WTC11 (cell line): ENCODE measurements around the gene TREH. TPM values are rescaled to one million over a fixed set of nuclear protein-coding genes. Genes with fewer than 3 reads are reported as not detected.

Experiments used
- ATAC-seq: fragments of 200-7000 bp; cut with Tn5 transposase; 2 replicates; pipeline ENCODE4 v1.10.0; 2021; ENCODE audit warnings: mild to moderate bottlenecking, moderate library complexity
- CTCF ChIA-PET: fragments of 300-600 bp; sonication (Branson Sonifier 250); formaldehyde crosslinking; loops from one replicate; lab custom pipeline; 2021; ENCODE audit warnings: antibody characterized with exemption; lab: Charles Lee
- POLR2A ChIA-PET: fragments of 350-600 bp; sonication (Branson Sonifier 250); formaldehyde crosslinking; loops from one replicate; lab custom pipeline; 2021; ENCODE audit warnings: antibody characterized with exemption; lab: Charles Lee
- DNase-seq: peaks from one replicate; pipeline ENCODE4 v3.0.0; 2021; ENCODE audit warnings: low spot score
- H3K27ac Mint-ChIP-seq: 2 replicates; pipeline ENCODE4 v1.8.0; 2021; ENCODE audit warnings: mixed read lengths
- H3K27me3 Mint-ChIP-seq: 2 replicates; pipeline ENCODE4 v1.8.0; 2021; ENCODE audit warnings: low read depth, mild to moderate bottlenecking, moderate library complexity, mixed read lengths
- H3K36me3 Mint-ChIP-seq: 2 replicates; pipeline ENCODE4 v1.8.0; 2021; ENCODE audit warnings: mixed read lengths
- H3K4me1 Mint-ChIP-seq: 2 replicates; pipeline ENCODE4 v1.8.0; 2022; ENCODE audit warnings: mixed read lengths
- H3K4me3 Mint-ChIP-seq: 2 replicates; pipeline ENCODE4 v1.8.0; 2021; ENCODE audit warnings: mild to moderate bottlenecking, moderate library complexity, mixed read lengths
- H3K9me3 Mint-ChIP-seq: 2 replicates; pipeline ENCODE4 v1.8.0; 2021; ENCODE audit warnings: mixed read lengths
- CTCF ChIP-seq: fragments of 200-600 bp; IDR thresholded peaks from 2 replicates; pipeline ENCODE4 v1.8.0; 2022; ENCODE audit warnings: antibody characterized with exemption
- E2F4 ChIP-seq: sonication (generic); formaldehyde crosslinking; IDR thresholded peaks from 2 replicates; pipeline ENCODE4 v1.8.1; 2022; ENCODE audit warnings: low read depth, mild to moderate bottlenecking, moderate library complexity, missing genetic modification reagents, borderline replicate concordance
- GRHL2 ChIP-seq: fragments of 250-450 bp; sonication (Bioruptor Pico); IDR thresholded peaks from 2 replicates; pipeline ENCODE4 v1.8.0; 2022; ENCODE audit warnings: mild to moderate bottlenecking, moderate library complexity; ENCODE audit not compliant: insufficient replicate concordance, severe bottlenecking
- JUN ChIP-seq: sonication (generic); formaldehyde crosslinking; IDR thresholded peaks from 2 replicates; pipeline ENCODE4 v1.8.0; 2023; ENCODE audit warnings: mild to moderate bottlenecking, missing genetic modification reagents
- NFATC4 ChIP-seq: fragments of 250-450 bp; sonication (Bioruptor Pico); IDR thresholded peaks from 2 replicates; pipeline ENCODE4 v1.9.0; 2021; ENCODE audit warnings: mild to moderate bottlenecking
- NFYB ChIP-seq: sonication (generic); formaldehyde crosslinking; conservative IDR thresholded peaks from 2 replicates; pipeline ENCODE4 v1.8.0; 2022; ENCODE audit warnings: low read depth, missing genetic modification reagents
- RELA ChIP-seq: sonication (generic); formaldehyde crosslinking; IDR thresholded peaks from 2 replicates; pipeline ENCODE4 v1.8.1; 2022; ENCODE audit warnings: missing genetic modification reagents, mild to moderate bottlenecking, borderline replicate concordance
- TEAD1 ChIP-seq: sonication (generic); formaldehyde crosslinking; IDR thresholded peaks from 2 replicates; pipeline ENCODE4 v1.8.0; 2022; ENCODE audit warnings: mild to moderate bottlenecking, missing genetic modification reagents
- ZNF219 ChIP-seq: sonication (generic); formaldehyde crosslinking; IDR thresholded peaks from 2 replicates; pipeline ENCODE4 v1.8.0; 2023; ENCODE audit warnings: missing genetic modification reagents, mild to moderate bottlenecking, borderline replicate concordance
- ZNF423 ChIP-seq: fragments of 250-450 bp; sonication (Bioruptor Pico); IDR thresholded peaks from 2 replicates; pipeline ENCODE4 v2.1.2; 2022; ENCODE audit warnings: mild to moderate bottlenecking, moderate library complexity
- ZNF512 ChIP-seq: sonication (generic); formaldehyde crosslinking; IDR thresholded peaks from 2 replicates; pipeline ENCODE4 v1.8.1; 2022; ENCODE audit warnings: missing genetic modification reagents, borderline replicate concordance
- total RNA-seq: library from RNA; stranded (reverse); gene quantifications from 3 replicates; pipeline ENCODE4 v1.2.3, GENCODE V29; 2021
- TF ChIP-seq, protein P1 (sequence below): fragments of 250-450 bp; sonication (Bioruptor Pico); IDR thresholded peaks from 2 replicates; pipeline ENCODE4 v1.9.0; 2021; ENCODE audit warnings: mild to moderate bottlenecking
- TF ChIP-seq, protein P2 (sequence below): sonication (generic); formaldehyde crosslinking; IDR thresholded peaks from 2 replicates; pipeline ENCODE4 v1.8.0; 2023; ENCODE audit warnings: missing genetic modification reagents, mild to moderate bottlenecking, borderline replicate concordance

Gene TREH
- total RNA-seq, 1 experiment from 2014 or later: not detected

- no peak for TF ChIP-seq GRHL2 (CRISPR knock-in tag)
- TF ChIP-seq CTCF: no peak
- TF ChIP-seq NFYB (CRISPR knock-in tag): no peak
- TF ChIP-seq NFATC4 (CRISPR knock-in tag): no peak
Observed at GRCh38 chr11:118699506-118700220, 20.2 kb upstream of the TREH start (continued).

- CTCF ChIA-PET: interaction anchor here (0.8 to 1.9 kb wide), 8 partner anchors 8 to 93 kb away, joined by 3 to 8 read pairs (median 6); partner anchors contain the start of genes DDX6 and TREH
- Mint-ChIP-seq H3K36me3 (peaks cover 15% of the 10 kb centered on the region), H3K9me3 (peaks cover 12% of the 10 kb centered on the region), H3K27ac (0 out of 2 replicates have a peak overlapping the region, but pooled peaks have one; percentile 41), H3K4me3 (no peak overlapping the region), H3K27me3 (peaks cover 12% of the 10 kb centered on the region; the same call in 1 of the 2 replicates), H3K4me1 (peaks cover 28% of the 10 kb centered on the region)
- POLR2A ChIA-PET: interaction anchor here (0.7 to 0.8 kb wide), 2 partner anchors 19 to 71 kb away, joined by 3 read pairs; no protein-coding TSS in a partner anchor
- ATAC-seq (no peak), DNase-seq (no peak)
- TF ChIP-seq RELA: no peak
- TF ChIP-seq ZNF219 (CRISPR knock-in tag): no peak
- no peak for TF ChIP-seq TEAD1 (CRISPR knock-in tag)
- no peak for TF ChIP-seq E2F4 (CRISPR knock-in tag)
- TF ChIP-seq ZNF423 (CRISPR knock-in tag): no peak
Observed at GRCh38 chr11:118697346-118697745, 17.9 kb upstream of the TREH start.

DNA sequence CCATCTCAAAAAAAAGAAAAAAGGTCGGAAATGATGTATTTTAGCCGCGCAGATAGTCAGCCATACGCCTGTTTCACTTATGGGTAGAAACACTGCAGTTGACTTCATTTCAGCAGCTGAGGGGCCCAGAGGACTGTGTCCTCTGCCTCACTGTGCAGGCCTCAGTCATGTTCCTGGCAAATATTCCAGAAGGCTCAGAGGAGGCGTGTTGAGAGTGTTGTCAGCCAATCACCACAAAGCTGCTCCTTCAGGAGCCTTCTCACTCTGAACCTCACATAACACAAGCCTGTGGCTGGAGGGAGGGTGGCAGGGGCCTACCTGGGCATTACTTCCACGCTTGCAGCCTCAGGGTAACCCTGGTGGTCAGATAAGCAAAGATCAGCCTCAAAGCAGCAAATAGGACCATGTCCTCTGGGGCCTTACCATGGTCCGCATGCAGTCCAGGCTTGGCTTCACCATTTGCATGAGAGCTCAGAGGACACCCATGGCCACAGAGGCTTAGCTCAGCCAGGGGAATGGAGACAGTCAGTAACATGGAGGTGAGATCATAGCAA, 17.3 kb upstream of the TREH start:
- ATAC-seq (peak; percentile 72), DNase-seq (no peak)
- Mint-ChIP-seq H3K27ac (peak overlapping the region; percentile 60; the same call in 1 of the 2 replicates), H3K4me3 (no peak overlapping the region), H3K36me3 (peaks cover 12% of the 10 kb centered on the region), H3K4me1 (peaks cover 34% of the 10 kb centered on the region), H3K9me3 (peaks cover 9% of the 10 kb centered on the region), H3K27me3 (peaks cover 12% of the 10 kb centered on the region; the same call in 1 of the 2 replicates)
- CTCF ChIA-PET: interaction anchor here (0.8 to 1.9 kb wide), 9 partner anchors 8 to 96 kb away, joined by 3 to 8 read pairs (median 5); partner anchors contain the start of genes DDX6 and TREH
- POLR2A ChIA-PET: interaction anchor here (0.8 kb wide), 1 partner anchor 20 kb away, joined by 3 read pairs; no protein-coding TSS in a partner anchor
- no peak for TF ChIP-seq JUN (CRISPR knock-in tag)
- TF ChIP-seq, protein P1, sequence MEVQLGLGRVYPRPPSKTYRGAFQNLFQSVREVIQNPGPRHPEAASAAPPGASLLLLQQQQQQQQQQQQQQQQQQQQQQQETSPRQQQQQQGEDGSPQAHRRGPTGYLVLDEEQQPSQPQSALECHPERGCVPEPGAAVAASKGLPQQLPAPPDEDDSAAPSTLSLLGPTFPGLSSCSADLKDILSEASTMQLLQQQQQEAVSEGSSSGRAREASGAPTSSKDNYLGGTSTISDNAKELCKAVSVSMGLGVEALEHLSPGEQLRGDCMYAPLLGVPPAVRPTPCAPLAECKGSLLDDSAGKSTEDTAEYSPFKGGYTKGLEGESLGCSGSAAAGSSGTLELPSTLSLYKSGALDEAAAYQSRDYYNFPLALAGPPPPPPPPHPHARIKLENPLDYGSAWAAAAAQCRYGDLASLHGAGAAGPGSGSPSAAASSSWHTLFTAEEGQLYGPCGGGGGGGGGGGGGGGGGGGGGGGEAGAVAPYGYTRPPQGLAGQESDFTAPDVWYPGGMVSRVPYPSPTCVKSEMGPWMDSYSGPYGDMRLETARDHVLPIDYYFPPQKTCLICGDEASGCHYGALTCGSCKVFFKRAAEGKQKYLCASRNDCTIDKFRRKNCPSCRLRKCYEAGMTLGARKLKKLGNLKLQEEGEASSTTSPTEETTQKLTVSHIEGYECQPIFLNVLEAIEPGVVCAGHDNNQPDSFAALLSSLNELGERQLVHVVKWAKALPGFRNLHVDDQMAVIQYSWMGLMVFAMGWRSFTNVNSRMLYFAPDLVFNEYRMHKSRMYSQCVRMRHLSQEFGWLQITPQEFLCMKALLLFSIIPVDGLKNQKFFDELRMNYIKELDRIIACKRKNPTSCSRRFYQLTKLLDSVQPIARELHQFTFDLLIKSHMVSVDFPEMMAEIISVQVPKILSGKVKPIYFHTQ (CRISPR knock-in tag): no peak
- no peak for TF ChIP-seq ZNF512
- TF ChIP-seq, protein P2, sequence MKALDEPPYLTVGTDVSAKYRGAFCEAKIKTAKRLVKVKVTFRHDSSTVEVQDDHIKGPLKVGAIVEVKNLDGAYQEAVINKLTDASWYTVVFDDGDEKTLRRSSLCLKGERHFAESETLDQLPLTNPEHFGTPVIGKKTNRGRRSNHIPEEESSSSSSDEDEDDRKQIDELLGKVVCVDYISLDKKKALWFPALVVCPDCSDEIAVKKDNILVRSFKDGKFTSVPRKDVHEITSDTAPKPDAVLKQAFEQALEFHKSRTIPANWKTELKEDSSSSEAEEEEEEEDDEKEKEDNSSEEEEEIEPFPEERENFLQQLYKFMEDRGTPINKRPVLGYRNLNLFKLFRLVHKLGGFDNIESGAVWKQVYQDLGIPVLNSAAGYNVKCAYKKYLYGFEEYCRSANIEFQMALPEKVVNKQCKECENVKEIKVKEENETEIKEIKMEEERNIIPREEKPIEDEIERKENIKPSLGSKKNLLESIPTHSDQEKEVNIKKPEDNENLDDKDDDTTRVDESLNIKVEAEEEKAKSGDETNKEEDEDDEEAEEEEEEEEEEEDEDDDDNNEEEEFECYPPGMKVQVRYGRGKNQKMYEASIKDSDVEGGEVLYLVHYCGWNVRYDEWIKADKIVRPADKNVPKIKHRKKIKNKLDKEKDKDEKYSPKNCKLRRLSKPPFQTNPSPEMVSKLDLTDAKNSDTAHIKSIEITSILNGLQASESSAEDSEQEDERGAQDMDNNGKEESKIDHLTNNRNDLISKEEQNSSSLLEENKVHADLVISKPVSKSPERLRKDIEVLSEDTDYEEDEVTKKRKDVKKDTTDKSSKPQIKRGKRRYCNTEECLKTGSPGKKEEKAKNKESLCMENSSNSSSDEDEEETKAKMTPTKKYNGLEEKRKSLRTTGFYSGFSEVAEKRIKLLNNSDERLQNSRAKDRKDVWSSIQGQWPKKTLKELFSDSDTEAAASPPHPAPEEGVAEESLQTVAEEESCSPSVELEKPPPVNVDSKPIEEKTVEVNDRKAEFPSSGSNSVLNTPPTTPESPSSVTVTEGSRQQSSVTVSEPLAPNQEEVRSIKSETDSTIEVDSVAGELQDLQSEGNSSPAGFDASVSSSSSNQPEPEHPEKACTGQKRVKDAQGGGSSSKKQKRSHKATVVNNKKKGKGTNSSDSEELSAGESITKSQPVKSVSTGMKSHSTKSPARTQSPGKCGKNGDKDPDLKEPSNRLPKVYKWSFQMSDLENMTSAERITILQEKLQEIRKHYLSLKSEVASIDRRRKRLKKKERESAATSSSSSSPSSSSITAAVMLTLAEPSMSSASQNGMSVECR (CRISPR knock-in tag): no peak
